Right atrium auricular region (tissue), 2 donors: Measurements from ENCODE around the gene PTPRA. TPM values are rescaled to one million over a fixed set of nuclear protein-coding genes. Genes with fewer than 3 reads are reported as not detected.

Source experiments
- DNase-seq: peaks from one replicate; pipeline ENCODE4 v3.0.0-alpha.2; 2019; ENCODE audit warnings: low spot score
- H3K27ac ChIP-seq, 2 donors: fragments of 200-600 bp; sonication (generic); 1 replicate in 1 of 2; 2 replicates in 1 of 2; pipeline ENCODE4 v1.5.1; 2016 to 2019
- H3K27me3 ChIP-seq, 2 donors: fragments of 200-600 bp; sonication (generic); one replicate each; pipeline versions ENCODE4 v1.5.1 to v1.6.0; 2017 to 2019
- H3K36me3 ChIP-seq: fragments of 200-600 bp; sonication (generic); one replicate; pipeline ENCODE4 v1.5.1; 2016
- H3K4me1 ChIP-seq, 2 donors: fragments of 200-600 bp; sonication (generic); one replicate each; pipeline versions ENCODE4 v1.5.1 to v1.6.0; 2017 to 2019
- H3K4me3 ChIP-seq, 2 donors: fragments of 200-600 bp; sonication (generic); 1 replicate in 1 of 2; 2 replicates in 1 of 2; pipeline ENCODE4 v1.5.1; 2017 to 2019; ENCODE audit warnings: mild to moderate bottlenecking in 1 of 2, moderate library complexity in 1 of 2
- H3K9me3 ChIP-seq, 2 donors: fragments of 200-600 bp; sonication (generic); one replicate each; pipeline ENCODE4 v1.5.1; 2019
- total RNA-seq, 2 donors: library from RNA; depleted of rRNA; stranded (reverse); fragments of >200 nt; gene quantifications; one replicate each; pipeline ENCODE4 v1.1.0, GENCODE V29; 2016
- TF ChIP-seq, protein P1 (sequence below), 2 donors: fragments of 200-600 bp; sonication (generic); IDR thresholded peaks; one replicate each; pipeline ENCODE4 v1.5.1; 2019; ENCODE audit warnings: antibody characterized with exemption in 2 of 2

The PTPRA gene
- total RNA-seq, 2 donors from 2014 or later, result 32.8 to 46.0 TPM

DNA sequence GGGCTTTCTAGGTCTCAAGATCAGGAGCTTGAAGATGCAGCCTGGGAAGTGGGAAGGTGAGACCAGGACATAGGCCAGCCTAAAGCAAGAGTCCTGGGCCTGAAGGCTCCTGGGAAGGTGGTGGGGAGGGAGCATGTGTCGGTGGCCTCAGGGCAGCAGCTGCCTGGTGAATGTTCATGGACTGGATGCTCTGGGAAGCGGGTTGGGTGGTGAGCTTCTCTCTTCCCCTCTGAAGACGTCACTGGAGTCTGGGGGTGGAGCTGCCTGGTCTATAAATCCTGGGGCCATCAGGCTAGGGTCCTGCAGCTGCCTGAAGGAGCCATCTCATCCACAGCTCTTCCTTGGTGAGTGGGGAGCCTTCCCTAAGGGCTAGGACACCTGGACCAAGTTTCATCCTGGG, 170.0 kb downstream of the PTPRA start, which contains the start of gene GNRH2:
Gene GNRH2 (plus strand): TSS at position 301 of the 400 bp plus-strand sequence. CDS start 793 bp downstream, outside the sequence.
- TF ChIP-seq, protein P1, sequence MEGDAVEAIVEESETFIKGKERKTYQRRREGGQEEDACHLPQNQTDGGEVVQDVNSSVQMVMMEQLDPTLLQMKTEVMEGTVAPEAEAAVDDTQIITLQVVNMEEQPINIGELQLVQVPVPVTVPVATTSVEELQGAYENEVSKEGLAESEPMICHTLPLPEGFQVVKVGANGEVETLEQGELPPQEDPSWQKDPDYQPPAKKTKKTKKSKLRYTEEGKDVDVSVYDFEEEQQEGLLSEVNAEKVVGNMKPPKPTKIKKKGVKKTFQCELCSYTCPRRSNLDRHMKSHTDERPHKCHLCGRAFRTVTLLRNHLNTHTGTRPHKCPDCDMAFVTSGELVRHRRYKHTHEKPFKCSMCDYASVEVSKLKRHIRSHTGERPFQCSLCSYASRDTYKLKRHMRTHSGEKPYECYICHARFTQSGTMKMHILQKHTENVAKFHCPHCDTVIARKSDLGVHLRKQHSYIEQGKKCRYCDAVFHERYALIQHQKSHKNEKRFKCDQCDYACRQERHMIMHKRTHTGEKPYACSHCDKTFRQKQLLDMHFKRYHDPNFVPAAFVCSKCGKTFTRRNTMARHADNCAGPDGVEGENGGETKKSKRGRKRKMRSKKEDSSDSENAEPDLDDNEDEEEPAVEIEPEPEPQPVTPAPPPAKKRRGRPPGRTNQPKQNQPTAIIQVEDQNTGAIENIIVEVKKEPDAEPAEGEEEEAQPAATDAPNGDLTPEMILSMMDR (IDR thresholded peaks at IDR 0.05), result no peak
- DNase-seq, result no peak
- Histone ChIP-seq H3K27me3 (no peaks in the 10 kb centered on the region), H3K9me3 (no peaks in the 10 kb centered on the region), H3K36me3 (peaks cover 24% of the 10 kb centered on the region), H3K4me1 (peaks cover 0 to 34% of the 10 kb centered on the region in 2 donors), H3K27ac (peak within 1 kb of the TSS; percentile 59 to 61), H3K4me3 (no peak within 1 kb of the TSS)

DNA sequence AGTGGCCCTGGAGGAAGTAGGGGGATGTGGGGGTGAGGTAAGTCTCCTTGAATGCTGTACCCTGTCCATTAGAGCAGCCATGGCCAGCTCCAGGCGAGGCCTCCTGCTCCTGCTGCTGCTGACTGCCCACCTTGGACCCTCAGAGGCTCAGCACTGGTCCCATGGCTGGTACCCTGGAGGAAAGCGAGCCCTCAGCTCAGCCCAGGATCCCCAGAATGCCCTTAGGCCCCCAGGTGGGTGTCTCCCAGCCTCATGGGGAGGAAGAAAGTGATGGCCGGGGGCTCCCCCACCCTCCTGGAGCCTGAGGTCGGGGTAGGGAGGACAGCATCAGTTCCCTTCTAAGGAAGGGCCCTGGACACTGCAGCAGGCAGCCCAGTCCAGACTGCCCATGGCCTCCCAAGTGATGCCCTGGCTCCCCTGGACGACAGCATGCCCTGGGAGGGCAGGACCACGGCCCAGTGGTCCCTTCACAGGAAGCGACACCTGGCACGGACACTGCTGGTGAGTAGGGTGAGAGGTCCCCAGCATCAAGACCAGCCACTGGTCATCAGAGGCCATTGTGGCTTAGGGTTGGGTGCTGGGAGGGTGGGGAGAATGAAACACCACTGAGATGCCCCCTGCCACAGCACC, 171.2 kb downstream of the PTPRA start:
- Histone ChIP-seq H3K27me3 (no peaks in the 10 kb centered on the region), H3K27ac (peak overlapping the region; percentile 93 to 94), H3K36me3 (peaks cover 24% of the 10 kb centered on the region), H3K4me1 (peaks cover 0 to 34% of the 10 kb centered on the region in 2 donors), H3K4me3 (no peak overlapping the region), H3K9me3 (no peaks in the 10 kb centered on the region)
- DNase-seq, result no peak
- TF ChIP-seq, protein P1 (IDR thresholded peaks at IDR 0.05), result no peak

DNA sequence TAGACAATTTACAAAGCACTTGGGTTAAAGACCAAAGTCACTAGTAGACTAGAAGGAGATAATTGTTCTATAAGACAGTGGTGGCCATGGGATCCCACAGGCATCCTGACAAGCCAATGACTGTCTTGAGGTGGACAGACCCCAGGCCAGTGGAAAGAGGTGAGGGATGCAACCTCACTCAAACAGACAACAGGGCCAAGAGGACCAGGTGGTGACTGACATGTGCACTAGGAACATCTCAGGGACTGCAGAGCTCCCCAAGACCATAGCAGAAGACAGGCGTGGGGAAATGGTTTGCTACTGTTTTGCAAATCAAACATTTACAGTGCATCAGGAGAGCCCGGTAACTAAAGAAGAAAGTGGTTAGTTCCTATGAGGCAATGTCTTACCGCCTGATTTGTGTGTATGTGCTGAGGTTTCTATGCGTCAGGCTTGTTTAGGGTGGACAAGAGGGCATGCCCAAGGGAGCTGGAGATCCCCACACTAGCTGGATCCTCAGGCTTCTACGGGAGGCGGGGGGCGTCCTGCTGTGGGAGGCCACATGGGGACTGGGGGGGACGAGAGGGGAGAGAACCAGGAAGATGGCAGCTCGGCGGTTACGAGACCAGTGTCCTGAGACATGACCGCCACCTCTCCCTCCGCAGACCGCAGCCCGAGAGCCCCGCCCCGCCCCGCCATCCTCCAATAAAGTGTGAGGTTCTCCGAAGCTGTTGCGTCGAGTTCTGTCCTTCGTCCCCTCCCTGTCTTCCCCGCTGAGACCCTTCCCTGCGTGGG, 171.9 kb downstream of the PTPRA start:
- Histone ChIP-seq H3K36me3 (peaks cover 26% of the 10 kb centered on the region), H3K27me3 (no peaks in the 10 kb centered on the region), H3K4me1 (peaks cover 0 to 34% of the 10 kb centered on the region in 2 donors), H3K9me3 (no peaks in the 10 kb centered on the region), H3K4me3 (peak overlapping the region; percentile 77 to 95), H3K27ac (peak overlapping the region; percentile 93 to 94)
- DNase-seq, result peak; percentile 89
- TF ChIP-seq, protein P1 (IDR thresholded peaks at IDR 0.05), result no peak

DNA sequence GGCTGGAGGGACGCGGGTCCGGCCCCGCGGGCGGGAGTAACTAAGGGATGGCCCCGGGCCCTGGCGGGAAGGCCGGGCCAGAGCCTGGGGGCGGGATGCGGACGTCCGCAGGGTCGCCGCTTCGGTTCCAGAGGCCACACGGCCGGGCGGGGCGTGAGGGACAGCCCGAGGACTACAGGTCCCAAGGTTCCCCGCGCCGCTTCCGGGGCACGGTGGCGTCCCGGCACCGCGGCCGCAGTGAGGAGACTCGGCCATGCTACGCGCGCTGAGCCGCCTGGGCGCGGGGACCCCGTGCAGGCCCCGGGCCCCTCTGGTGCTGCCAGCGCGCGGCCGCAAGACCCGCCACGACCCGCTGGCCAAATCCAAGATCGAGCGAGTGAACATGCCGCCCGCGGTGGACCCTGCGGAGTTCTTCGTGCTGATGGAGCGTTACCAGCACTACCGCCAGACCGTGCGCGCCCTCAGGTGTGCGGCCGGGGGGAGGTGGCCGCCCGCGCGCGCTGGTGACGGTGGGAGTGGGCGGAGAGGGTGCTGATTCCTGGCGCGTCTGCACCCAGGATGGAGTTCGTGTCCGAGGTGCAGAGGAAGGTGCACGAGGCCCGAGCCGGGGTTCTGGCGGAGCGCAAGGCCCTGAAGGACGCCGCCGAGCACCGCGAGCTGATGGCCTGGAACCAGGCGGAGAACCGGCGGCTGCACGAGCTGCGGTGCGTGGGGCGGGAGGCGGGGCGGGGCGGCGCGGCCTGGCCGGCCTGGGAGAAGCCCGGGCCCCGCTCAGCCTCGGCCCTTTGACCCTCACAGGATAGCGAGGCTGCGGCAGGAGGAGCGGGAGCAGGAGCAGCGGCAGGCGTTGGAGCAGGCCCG, 172.8 kb downstream of the PTPRA start, which contains the start of gene MRPS26:
Gene MRPS26 (plus strand): TSS at position 237 of the 861 bp plus-strand sequence. CDS start 17 bp downstream, at position 254.
- H3K4me1 ChIP-seq, result peaks cover 0 to 34% of the 10 kb centered on the region in 2 donors
- H3K27ac ChIP-seq, result peak within 1 kb of the TSS; percentile 93 to 94
- H3K9me3 ChIP-seq, result no peaks in the 10 kb centered on the region
- TF ChIP-seq, protein P1 (IDR thresholded peaks at IDR 0.05), result peak in 1 of 2 donors; percentile 17
- H3K36me3 ChIP-seq, result peaks cover 26% of the 10 kb centered on the region
- H3K4me3 ChIP-seq, result peak within 1 kb of the TSS; percentile 77 to 95
- H3K27me3 ChIP-seq, result no peaks in the 10 kb centered on the region
- DNase-seq, result peak; percentile 90

DNA sequence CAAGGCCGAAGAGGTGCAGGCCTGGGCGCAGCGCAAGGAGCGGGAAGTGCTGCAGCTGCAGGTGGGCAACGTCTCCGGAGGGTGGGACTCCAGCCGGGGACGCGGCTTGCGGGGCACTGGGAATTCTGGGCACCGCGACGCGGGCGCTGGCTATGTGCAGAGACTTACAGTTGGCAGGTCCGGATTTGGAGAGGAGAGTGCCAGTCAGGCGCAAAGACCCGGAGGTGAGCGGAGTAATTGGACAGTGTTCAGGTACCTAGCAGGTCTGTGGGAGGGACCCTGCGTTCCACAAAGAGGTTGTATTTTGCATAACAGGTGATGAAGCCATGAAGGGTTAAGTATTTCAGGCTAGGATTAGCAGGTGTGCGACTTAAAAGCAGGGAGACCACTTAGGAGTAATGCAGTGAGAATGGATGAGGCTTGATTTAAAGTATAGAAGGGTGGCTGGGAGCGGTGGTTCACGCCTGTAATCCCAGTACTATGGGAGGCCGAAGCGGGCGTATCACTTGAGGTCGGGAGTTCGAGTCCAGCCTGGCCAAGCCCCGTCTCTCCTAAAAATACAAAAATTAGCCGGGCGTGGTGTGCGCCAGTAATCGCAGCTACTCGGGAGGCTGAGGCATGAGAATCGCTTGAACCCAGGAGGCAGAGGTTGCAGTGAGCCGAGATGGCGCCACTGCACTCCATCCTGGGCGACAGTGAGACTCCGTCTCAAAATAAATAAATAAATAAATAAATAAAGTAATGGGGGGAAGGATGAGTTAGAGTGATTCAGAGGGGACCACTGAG, 173.6 kb downstream of the PTPRA start:
- H3K27me3 ChIP-seq, result no peaks in the 10 kb centered on the region

More for the DNA sequence above, 173.6 kb downstream of the PTPRA start:
- Histone ChIP-seq H3K9me3 (no peaks in the 10 kb centered on the region), H3K36me3 (peaks cover 26% of the 10 kb centered on the region), H3K4me3 (peak overlapping the region; percentile 77 to 95), H3K4me1 (peaks cover 0 to 30% of the 10 kb centered on the region in 2 donors), H3K27ac (peak overlapping the region; percentile 93 to 94)
- DNase-seq, result no peak
- TF ChIP-seq, protein P1 (IDR thresholded peaks at IDR 0.05), result no peak
